Kasumi-1 (cell line): ENCODE results near the gene EBF3.

Experiments used
- DNase-seq, 2 experiments: peaks; one replicate each; lab custom pipeline; 2025; lab: John Stamatoyannopoulos, UW

The EBF3 gene

GRCh38 chr10:129958629-129959543 lies 5.2 kb downstream of the EBF3 start:
- DNase-seq = no peak

GRCh38 chr10:129958148-129958628 lies 5.9 kb downstream of the EBF3 start:
- DNase-seq = no peak

- no peak for DNase-seq
These were observed 7.0 kb downstream of the EBF3 start for GRCh38 chr10:129956876-129957673.

GRCh38 chr10:129956286-129956670 lies 7.8 kb downstream of the EBF3 start:
- DNase-seq = no peak

GRCh38 chr10:129955601-129956285 lies 8.3 kb downstream of the EBF3 start:
- DNase-seq = no peak

GRCh38 chr10:129954492-129955315 lies 9.4 kb downstream of the EBF3 start:
- no peak for DNase-seq

GRCh38 chr10:129953119-129954051 lies 10.7 kb downstream of the EBF3 start:
- no peak for DNase-seq

GRCh38 chr10:129952378-129953118 lies 11.5 kb downstream of the EBF3 start:
- DNase-seq = no peak

- DNase-seq = no peak
These were observed 12.2 kb downstream of the EBF3 start for GRCh38 chr10:129951970-129952265.

- no peak for DNase-seq
These were observed 12.7 kb downstream of the EBF3 start for GRCh38 chr10:129951101-129951969.

- no peak for DNase-seq
These were observed 13.4 kb downstream of the EBF3 start for GRCh38 chr10:129950676-129951075.

- no peak for DNase-seq
These were observed 14.2 kb downstream of the EBF3 start for GRCh38 chr10:129949891-129950291.

GRCh38 chr10:129949411-129949810 lies 14.7 kb downstream of the EBF3 start:
- no peak for DNase-seq

GRCh38 chr10:129946859-129947258 lies 17.2 kb downstream of the EBF3 start:
- DNase-seq = no peak

- no peak for DNase-seq
These were observed 17.9 kb downstream of the EBF3 start for GRCh38 chr10:129945941-129946760.

GRCh38 chr10:129945526-129945925 lies 18.5 kb downstream of the EBF3 start:
- DNase-seq = no peak

GRCh38 chr10:129945064-129945463 lies 19.0 kb downstream of the EBF3 start:
- no peak for DNase-seq

- no peak for DNase-seq
These were observed 19.6 kb downstream of the EBF3 start for GRCh38 chr10:129944456-129944855.
